Activated CD4-positive, alpha-beta T cell treated with anti-CD3 and anti-CD28 coated beads, Interleukin-2, amount 10 ng/mL, durations not matched to agents 7 days and 5 days (primary cell): ENCODE data around the gene FIBP. TPM values are rescaled to one million over a fixed set of nuclear protein-coding genes. Genes with fewer than 3 reads are reported as not detected.
A peak's percentile ranks its signal among the peaks of the same experiment; 100 is the strongest.

Experiments
- CTCF ChIA-PET: fragments of 350-600 bp; sonication (Branson Sonifier 250); formaldehyde crosslinking; loops from one replicate; lab custom pipeline; 2021; ENCODE audit warnings: antibody characterized with exemption; lab: Charles Lee
- POLR2A ChIA-PET: fragments of 350-600 bp; sonication (Branson Sonifier 250); formaldehyde crosslinking; loops from one replicate; lab custom pipeline; 2021; ENCODE audit warnings: antibody characterized with exemption; lab: Charles Lee
- DNase-seq: peaks from one replicate; pipeline ENCODE4 v3.0.0-alpha.2; 2020
- H3K27ac Mint-ChIP-seq: one replicate; pipeline ENCODE4 v1.8.0; 2021; ENCODE audit warnings: mild to moderate bottlenecking, moderate library complexity, mixed read lengths
- H3K27me3 Mint-ChIP-seq: one replicate; pipeline ENCODE4 v1.8.0; 2021; ENCODE audit warnings: mixed read lengths
- H3K36me3 Mint-ChIP-seq: one replicate; pipeline ENCODE4 v1.8.0; 2021; ENCODE audit warnings: low read depth, mixed read lengths
- H3K4me1 Mint-ChIP-seq: one replicate; pipeline ENCODE4 v1.8.0; 2021; ENCODE audit warnings: mixed read lengths
- H3K4me3 Mint-ChIP-seq: one replicate; pipeline ENCODE4 v1.8.0; 2021; ENCODE audit warnings: mild to moderate bottlenecking, moderate library complexity, mixed read lengths
- H3K9me3 Mint-ChIP-seq: one replicate; pipeline ENCODE4 v1.8.0; 2021; ENCODE audit warnings: mixed read lengths
- total RNA-seq, 2 experiments: library from RNA; stranded (reverse); gene quantifications; one replicate each; pipeline ENCODE4 v1.2.3, GENCODE V29; 2021

FIBP gene
- total RNA-seq, 2 experiments from 2014 or later = 94.7 to 112 TPM

DNA sequence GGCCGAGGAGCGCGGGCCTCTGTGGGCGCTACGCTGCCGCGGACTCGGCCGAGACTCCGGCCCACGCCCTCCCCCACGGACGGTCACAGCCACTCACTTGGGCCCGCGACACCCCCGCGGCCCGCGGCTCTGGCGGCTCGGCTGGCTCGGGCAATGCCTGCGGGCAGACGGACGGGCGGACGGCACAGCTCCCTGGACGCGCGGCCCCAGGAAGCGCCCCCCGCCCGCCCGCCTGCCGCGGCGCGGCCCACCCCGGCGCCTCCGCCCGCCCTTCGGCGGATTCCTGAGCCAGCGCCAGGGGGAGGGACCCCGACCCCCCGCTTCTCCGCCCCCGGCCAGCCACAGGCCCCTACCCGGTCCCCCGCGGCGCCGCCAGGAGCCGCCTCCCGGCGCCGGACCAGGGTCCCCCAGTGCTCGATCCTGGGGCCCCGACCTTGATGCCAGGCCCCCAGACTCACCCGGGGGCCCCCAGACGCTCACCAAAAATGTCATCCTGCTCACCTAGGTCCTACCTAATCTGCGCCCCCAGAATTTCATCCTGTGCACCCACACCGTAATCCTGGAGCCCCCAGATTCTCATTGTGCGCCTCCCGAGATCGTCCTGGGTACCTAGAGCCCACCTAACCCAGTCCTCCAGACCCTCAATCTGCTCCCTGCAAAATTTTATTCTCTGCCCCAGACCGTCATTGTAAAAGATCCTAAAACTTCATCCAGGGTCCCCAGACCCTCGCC, 15.5 kb downstream of the FIBP start, which contains the start of gene EFEMP2:
TSS of gene EFEMP2 (minus strand) at position 215 of the 732 bp plus-strand sequence. CDS start 446 bp downstream, outside the sequence.
- H3K27me3 Mint-ChIP-seq = no peaks in the 10 kb centered on the region
- no peaks in the 10 kb centered on the region for H3K36me3 Mint-ChIP-seq
- POLR2A ChIA-PET = no interaction called here
- H3K9me3 Mint-ChIP-seq = no peaks in the 10 kb centered on the region
- H3K4me3 Mint-ChIP-seq = peak within 1 kb of the TSS; percentile 81
- CTCF ChIA-PET = interaction anchor here (0.6 to 25.8 kb wide), 3 partner anchors 12 to 364 kb away, joined by 4 to 590 read pairs (median 86); partner anchors contain the start of genes CCDC85B, CFL1, CTSW and FIBP
- no peak for DNase-seq
- peaks cover 36% of the 10 kb centered on the region for H3K4me1 Mint-ChIP-seq
- H3K27ac Mint-ChIP-seq = peak within 1 kb of the TSS; percentile 89

DNA sequence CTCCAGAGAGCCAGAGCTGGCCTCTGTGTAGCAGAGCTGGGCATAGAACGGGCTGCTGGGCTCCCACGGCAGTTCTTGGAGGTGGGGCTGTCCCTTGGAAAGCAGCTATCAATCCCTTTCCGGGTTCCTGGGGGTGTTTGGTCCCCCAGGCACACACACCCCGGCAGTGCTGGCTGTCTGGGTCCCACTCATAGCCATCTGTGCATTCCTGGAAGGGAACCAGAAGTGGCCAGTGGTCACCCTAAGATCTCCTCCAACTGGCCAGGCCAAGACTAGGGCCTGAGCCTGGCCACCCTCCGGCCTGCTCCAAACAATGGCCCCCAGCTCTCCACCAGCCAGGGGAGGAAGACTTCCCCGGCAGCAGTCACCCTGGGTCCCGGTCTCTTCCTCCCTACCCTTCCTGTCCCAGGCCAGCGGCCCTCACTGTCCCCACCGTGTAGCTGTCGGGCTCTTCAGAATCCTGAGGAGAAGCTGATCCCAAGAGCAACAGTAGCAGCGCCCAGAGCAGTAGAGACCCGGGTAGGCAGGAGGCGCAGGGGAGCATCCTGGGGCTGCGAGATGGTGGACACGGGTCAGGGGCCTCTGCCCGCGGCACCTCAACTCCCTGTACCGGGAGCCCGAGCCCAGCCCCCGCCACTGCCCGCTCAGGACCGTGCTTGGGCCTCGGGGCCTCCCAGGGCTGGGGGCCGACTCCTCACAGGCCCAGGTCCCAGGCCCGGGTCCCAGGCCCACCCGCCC, 16.3 kb downstream of the FIBP start:
- ChIA-PET POLR2A (interaction anchor here (1.1 kb wide), 1 partner anchor 19 kb away, joined by 3 read pairs; the partner anchor contains the start of gene CCDC85B), CTCF (interaction anchor here (0.8 to 25.8 kb wide), 6 partner anchors 12 to 197 kb away, joined by 3 to 590 read pairs (median 5); partner anchors contain the start of genes CCDC85B, CFL1, CTSW and FIBP)
- Mint-ChIP-seq H3K36me3 (peaks cover 7% of the 10 kb centered on the region), H3K27me3 (no peaks in the 10 kb centered on the region), H3K4me1 (peaks cover 36% of the 10 kb centered on the region), H3K4me3 (peak overlapping the region; percentile 32), H3K27ac (peak overlapping the region; percentile 31), H3K9me3 (no peaks in the 10 kb centered on the region)
- DNase-seq = no peak

DNA sequence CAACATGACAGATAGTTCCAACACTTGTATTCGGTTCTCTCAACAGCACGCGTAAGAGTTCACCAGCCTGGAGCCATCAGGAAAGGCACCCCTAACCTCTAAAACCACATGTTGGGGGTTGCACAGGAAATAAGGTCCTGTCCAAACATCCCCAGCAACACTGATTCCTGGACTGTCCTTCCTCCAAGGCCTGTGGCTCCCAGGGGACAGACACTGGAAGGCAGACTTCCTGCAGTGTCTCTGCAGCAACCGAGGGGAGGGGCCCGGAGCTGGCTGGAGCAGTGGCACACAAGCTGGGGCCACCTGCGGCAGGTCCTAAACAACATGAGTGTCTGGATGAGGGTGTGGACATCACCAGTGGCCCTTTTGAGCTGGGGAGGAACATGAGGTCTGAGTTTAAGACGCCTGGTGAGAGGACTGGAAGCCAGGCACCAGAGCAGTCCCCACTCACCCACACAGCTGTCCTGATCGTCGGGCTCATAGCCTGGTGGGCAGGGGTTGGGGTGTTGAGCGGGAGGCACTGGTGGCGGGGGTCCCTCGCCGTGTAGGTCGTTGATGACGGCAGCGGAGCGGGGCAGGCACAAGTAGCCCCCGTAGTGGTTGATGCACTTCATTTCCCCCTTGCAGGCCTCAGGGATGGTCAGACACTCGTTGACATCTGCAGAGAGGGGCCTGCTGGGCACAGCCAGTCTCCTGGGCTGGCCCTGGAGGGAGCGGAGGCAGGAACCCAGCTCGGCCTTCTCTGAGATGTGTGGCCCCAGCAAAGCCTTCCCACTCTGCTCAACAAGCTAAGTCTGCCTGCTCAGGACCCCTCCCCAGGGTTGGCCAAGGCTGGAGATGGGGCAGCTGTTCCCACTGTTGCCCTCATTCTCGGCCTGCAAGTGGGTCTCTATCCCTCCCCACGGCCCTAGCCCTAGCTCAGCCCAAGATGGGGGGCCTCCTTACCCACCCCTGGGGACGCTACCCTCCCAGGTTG, 17.3 kb downstream of the FIBP start:
- H3K4me3 Mint-ChIP-seq = peak overlapping the region; percentile 13
- ChIA-PET CTCF (interaction anchor here (0.8 to 25.8 kb wide), 9 partner anchors 11 to 198 kb away, joined by 3 to 590 read pairs (median 4); partner anchors contain the start of genes CCDC85B, CFL1, CTSW and FIBP), POLR2A (interaction anchor here (1.1 kb wide), 1 partner anchor 20 kb away, joined by 3 read pairs; the partner anchor contains the start of gene CCDC85B)
- H3K9me3 Mint-ChIP-seq = no peaks in the 10 kb centered on the region
- H3K27me3 Mint-ChIP-seq = no peaks in the 10 kb centered on the region
- H3K4me1 Mint-ChIP-seq = peaks cover 36% of the 10 kb centered on the region
- DNase-seq = no peak
- H3K36me3 Mint-ChIP-seq = peaks cover 8% of the 10 kb centered on the region
- peak overlapping the region; percentile 38 for H3K27ac Mint-ChIP-seq

DNA sequence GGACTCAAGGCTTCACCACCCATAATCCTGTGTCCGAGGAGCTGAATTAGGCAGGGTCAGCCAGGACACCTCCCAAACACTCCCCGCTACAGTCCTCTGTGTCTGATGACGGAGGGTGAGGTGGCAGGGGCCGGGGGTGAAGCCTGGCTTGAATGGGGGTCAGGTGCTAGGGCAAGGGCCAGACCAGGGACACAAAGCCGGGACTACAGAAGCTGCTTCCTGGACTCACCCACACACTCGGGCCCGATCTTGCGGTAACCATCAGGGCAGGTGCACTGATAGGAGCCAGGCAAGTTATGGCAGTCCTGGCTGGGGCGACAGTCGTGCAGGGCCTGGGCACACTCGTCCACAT, 18.0 kb downstream of the FIBP start:
- H3K4me1 Mint-ChIP-seq = peaks cover 36% of the 10 kb centered on the region
- H3K36me3 Mint-ChIP-seq = peaks cover 11% of the 10 kb centered on the region
- no peaks in the 10 kb centered on the region for H3K9me3 Mint-ChIP-seq
- no peak for DNase-seq
- CTCF ChIA-PET = interaction anchor here (0.6 to 25.8 kb wide), 6 partner anchors 10 to 159 kb away, joined by 3 to 590 read pairs (median 6); partner anchors contain the start of genes CCDC85B, CFL1, CTSW and FIBP
- POLR2A ChIA-PET = no interaction called here
- H3K4me3 Mint-ChIP-seq = no peak overlapping the region
- H3K27ac Mint-ChIP-seq = peak overlapping the region; percentile 38
- no peaks in the 10 kb centered on the region for H3K27me3 Mint-ChIP-seq

DNA sequence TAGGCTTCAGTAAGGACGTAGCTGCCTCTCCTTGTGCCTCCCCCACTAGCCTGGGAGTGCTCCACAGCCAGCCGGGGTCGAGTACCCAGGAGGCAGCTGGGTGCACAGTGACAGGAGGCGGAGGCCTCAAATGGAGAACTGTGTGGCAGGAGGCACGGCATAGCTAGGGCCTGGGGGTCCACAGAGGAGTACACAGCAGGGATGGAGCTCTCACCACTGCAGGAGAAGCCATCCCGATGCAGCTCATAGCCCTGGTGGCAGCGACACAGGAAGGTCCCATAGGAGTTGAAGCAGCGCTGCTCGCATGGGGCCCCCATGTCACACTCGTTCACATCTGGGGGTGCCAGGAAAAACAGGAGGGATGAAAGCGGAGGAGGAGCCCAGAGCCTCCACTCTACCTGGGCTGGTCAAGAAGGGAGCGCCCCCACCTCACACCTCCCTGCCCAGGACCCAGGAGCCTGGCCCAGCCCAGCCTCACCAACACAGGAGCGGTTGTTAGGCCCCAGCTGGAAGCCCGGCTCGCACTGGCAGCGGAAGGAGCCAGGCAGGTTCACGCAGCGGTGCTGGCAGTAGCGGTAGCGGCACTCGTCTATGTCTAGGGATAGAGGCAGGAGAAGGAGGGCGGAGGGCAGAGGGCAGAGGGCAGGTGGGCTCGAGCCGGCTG, 18.5 kb downstream of the FIBP start:
- CTCF ChIA-PET = interaction anchor here (0.6 to 25.8 kb wide), 6 partner anchors 9 to 119 kb away, joined by 3 to 590 read pairs (median 6); partner anchors contain the start of genes CCDC85B, CFL1, CTSW and FIBP
- no peak for DNase-seq
- no peaks in the 10 kb centered on the region for H3K27me3 Mint-ChIP-seq
- no peaks in the 10 kb centered on the region for H3K9me3 Mint-ChIP-seq
- H3K27ac Mint-ChIP-seq = peak overlapping the region; percentile 22
- peaks cover 36% of the 10 kb centered on the region for H3K4me1 Mint-ChIP-seq
- peaks cover 15% of the 10 kb centered on the region for H3K36me3 Mint-ChIP-seq
- no peak overlapping the region for H3K4me3 Mint-ChIP-seq
- POLR2A ChIA-PET = interaction anchor here (1.1 kb wide), 1 partner anchor 10 kb away, joined by 3 read pairs; the partner anchor contains the start of gene MUS81

DNA sequence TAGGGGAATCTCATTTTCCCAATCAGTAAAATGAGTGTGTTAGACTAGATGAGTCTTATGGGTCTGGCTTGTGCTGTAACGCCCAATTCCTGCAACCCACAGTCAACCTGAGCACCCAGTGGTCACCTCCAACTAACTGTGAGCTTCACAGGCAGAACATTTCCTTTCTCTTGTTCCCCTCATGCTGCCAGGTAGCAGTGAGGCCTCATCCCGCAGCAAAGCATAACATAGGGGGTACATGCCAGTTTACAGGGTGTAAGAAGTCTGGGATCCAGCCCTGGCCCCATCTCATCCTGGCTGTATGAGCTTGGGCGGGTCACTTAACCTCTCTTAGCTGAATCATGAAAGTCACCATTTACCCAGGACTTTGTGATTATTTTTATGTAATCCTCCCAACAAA, 19.4 kb downstream of the FIBP start:
- Mint-ChIP-seq H3K9me3 (no peaks in the 10 kb centered on the region), H3K27ac (peak overlapping the region; percentile 66), H3K36me3 (peaks cover 20% of the 10 kb centered on the region), H3K4me3 (no peak overlapping the region), H3K27me3 (no peaks in the 10 kb centered on the region), H3K4me1 (peaks cover 35% of the 10 kb centered on the region)
- CTCF ChIA-PET = interaction anchor here (1.6 to 25.8 kb wide), 4 partner anchors 9 to 157 kb away, joined by 5 to 590 read pairs (median 46); partner anchors contain the start of genes CCDC85B, CFL1, CTSW and FIBP
- no peak for DNase-seq
- POLR2A ChIA-PET = interaction anchor here (1.1 kb wide), 1 partner anchor 9 kb away, joined by 3 read pairs; the partner anchor contains the start of gene MUS81

DNA sequence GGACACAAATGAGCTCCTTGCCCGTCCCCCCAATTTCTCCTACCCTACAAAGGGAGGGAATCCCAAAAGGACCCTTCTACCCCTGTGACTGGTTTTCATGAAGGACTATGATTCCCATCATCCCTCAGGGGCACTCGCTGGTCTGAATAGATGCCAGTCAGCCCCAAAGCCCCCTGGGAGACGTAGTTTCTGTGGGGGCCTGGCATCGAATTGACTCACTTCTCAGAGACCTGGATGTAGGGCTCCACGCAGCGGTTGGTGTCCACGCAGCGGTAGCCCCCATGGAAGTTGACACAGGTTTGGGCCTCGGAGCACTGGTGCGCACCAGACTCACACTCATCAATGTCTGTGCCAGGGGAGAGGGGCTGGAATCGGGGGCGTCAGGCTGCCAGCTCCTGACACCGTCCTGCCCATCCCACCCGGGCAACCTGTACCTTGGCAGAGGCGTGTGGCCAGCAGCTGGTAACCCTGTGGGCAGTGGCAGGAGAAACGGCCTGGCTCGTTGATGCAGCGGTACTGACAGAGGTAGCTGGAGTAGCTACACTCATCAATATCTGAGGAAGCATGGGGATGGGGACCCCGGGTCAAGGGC, 20.1 kb downstream of the FIBP start:
- no peaks in the 10 kb centered on the region for H3K27me3 Mint-ChIP-seq
- CTCF ChIA-PET = interaction anchor here (1.6 to 25.8 kb wide), 4 partner anchors 8 to 157 kb away, joined by 5 to 590 read pairs (median 46); partner anchors contain the start of genes CCDC85B, CFL1, CTSW and FIBP
- no peak overlapping the region for H3K4me3 Mint-ChIP-seq
- no peaks in the 10 kb centered on the region for H3K9me3 Mint-ChIP-seq
- H3K27ac Mint-ChIP-seq = no peak overlapping the region
- DNase-seq = no peak
- POLR2A ChIA-PET = no interaction called here
- H3K36me3 Mint-ChIP-seq = peaks cover 25% of the 10 kb centered on the region
- H3K4me1 Mint-ChIP-seq = peaks cover 30% of the 10 kb centered on the region

DNA sequence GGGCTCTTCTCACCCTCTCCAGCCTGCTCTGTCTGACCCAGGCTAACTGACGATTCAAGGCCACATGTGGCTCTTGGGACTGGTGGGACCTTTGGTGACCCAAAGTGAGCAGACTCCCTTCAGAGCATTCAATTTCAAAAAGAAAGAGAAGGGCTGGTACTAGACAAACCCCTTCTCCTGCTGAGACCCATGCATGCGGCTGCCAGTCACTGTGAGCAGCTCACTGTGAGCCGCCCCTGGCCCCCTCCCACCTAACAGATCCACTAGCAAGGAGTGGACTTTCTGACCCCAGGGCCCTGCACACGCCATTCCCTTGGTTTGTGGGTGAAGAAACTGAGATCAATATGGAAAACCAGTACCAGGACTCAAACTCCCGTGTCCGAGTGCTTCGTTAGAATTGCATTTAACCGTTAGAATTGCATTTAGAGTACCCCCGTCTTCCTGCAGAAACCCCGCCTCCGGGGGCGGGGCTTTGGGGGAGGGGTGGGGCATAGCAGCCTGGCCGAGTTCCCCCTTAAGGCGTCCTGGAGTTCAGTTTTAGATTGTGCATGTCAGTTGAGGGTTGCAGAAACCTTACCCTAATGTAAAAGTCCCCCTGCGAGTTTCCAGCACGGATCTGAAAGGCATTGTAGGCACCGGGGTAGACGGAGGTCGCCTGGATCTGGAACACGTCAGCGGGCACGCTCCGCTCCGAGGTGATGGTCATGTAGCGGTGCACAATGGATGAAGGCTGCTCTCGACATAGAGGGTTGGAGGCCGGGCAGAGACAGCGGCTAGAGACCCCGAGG, 20.8 kb downstream of the FIBP start:
- no peaks in the 10 kb centered on the region for H3K9me3 Mint-ChIP-seq
- H3K4me3 Mint-ChIP-seq = no peak overlapping the region
- H3K27me3 Mint-ChIP-seq = no peaks in the 10 kb centered on the region
- peak overlapping the region; percentile 68 for H3K27ac Mint-ChIP-seq
- H3K36me3 Mint-ChIP-seq = peaks cover 31% of the 10 kb centered on the region
- H3K4me1 Mint-ChIP-seq = peaks cover 33% of the 10 kb centered on the region
- ChIA-PET POLR2A (no interaction called here), CTCF (interaction anchor here (1.6 to 25.8 kb wide), 3 partner anchors 7 to 156 kb away, joined by 5 to 590 read pairs (median 86); partner anchors contain the start of genes CCDC85B, CFL1, CTSW and FIBP)
- no peak for DNase-seq

DNA sequence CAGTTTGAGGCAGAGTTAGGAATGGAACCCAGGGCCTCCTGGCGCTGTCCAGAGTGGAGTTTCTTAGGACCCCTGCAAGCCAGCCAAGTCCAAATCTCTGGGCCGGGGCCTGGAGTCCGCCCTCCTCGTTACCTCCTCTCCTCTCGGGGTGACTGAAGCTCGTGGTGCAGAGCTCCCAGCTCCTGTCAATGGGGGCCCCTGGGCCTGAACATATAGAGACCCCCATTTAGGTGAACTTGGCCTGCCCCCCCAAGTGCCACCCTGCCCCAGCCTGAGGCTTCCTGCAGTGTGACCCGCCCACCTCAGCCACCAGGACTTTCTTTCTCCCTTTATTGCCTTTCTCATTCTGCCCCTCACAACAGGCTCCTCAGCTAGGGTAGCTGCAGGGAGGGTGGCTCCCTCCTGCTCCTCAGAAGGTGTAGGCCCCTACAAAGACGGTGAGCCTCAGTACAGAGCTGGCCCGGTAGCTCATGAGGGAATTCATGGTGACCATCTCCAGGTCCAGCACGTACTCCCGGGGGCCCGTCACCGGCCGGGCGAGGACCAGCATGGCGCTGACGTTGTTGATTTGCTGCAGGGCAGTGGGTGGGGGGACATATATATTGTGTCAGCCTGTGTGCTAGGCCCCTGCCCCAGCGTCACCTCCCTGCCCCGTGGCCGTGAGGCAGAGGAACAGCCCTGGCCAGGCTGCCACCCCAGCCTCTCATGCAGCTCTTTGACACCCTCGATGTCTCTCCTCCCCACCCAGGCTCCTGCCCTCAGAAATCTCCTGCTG, 21.6 kb downstream of the FIBP start:
- Mint-ChIP-seq H3K27me3 (no peaks in the 10 kb centered on the region), H3K4me3 (no peak overlapping the region), H3K9me3 (no peaks in the 10 kb centered on the region), H3K27ac (peak overlapping the region; percentile 68), H3K36me3 (peaks cover 34% of the 10 kb centered on the region), H3K4me1 (peaks cover 35% of the 10 kb centered on the region)
- ChIA-PET POLR2A (no interaction called here), CTCF (interaction anchor here (25.8 kb wide), 1 partner anchor 21 kb away, joined by 590 read pairs; the partner anchor contains the start of genes CCDC85B, CTSW and FIBP)
- DNase-seq = no peak
